ENCODE data around the gene UBXN2A.

The UBXN2A gene

GRCh38 chr2:24046599-24046929, 106.3 kb downstream of the UBXN2A start:
- DNase-seq (ENCODE audit: low read depth in 1 of 2, low spot score in 1 of 2) = no peak
- in situ Hi-C loops (cut with HindIII; ENCODE audit: low pct_unique_long_range_greater_than_20kb, low sequenced_read_pairs) = no loop called here
- no peak for TF ChIP-seq JUND (IDR thresholded peaks at IDR 0.05; ENCODE audit: low read depth)

GRCh38 chr2:24046930-24047702, 106.9 kb downstream of the UBXN2A start, which contains the start of gene WDCP:
TSS of gene WDCP (minus strand) at chr2:24047391. CDS start at chr2:24039494, 7,897 bp downstream.
- DNase-seq (ENCODE audit: low read depth in 1 of 2, low spot score in 1 of 2) = peak; percentile 52 to 96
- TF ChIP-seq JUND (IDR thresholded peaks at IDR 0.05; ENCODE audit: low read depth) = no peak
- in situ Hi-C loops (cut with HindIII; ENCODE audit: low pct_unique_long_range_greater_than_20kb, low sequenced_read_pairs) = no loop called here

GRCh38 chr2:24047703-24048033, 107.4 kb downstream of the UBXN2A start:
- in situ Hi-C loops (cut with HindIII; ENCODE audit: low pct_unique_long_range_greater_than_20kb, low sequenced_read_pairs) = no loop called here
- TF ChIP-seq JUND (IDR thresholded peaks at IDR 0.05; ENCODE audit: low read depth) = no peak
- peak in 1 of 2 experiments; percentile 30 for DNase-seq (ENCODE audit: low read depth in 1 of 2, low spot score in 1 of 2)

GRCh38 chr2:24048769-24049484, 108.7 kb downstream of the UBXN2A start:
- TF ChIP-seq JUND (IDR thresholded peaks at IDR 0.05; ENCODE audit: low read depth) = no peak
- in situ Hi-C loops (cut with HindIII; ENCODE audit: low pct_unique_long_range_greater_than_20kb, low sequenced_read_pairs) = no loop called here
- no peak for DNase-seq (ENCODE audit: low read depth in 1 of 2, low spot score in 1 of 2)

- no peak for DNase-seq (ENCODE audit: low read depth in 1 of 2, low spot score in 1 of 2)
- in situ Hi-C loops (cut with HindIII; ENCODE audit: low pct_unique_long_range_greater_than_20kb, low sequenced_read_pairs) = no loop called here
- no peak for TF ChIP-seq JUND (IDR thresholded peaks at IDR 0.05; ENCODE audit: low read depth)
Measured at GRCh38 chr2:24049485-24050021, 109.3 kb downstream of the UBXN2A start, which contains the start of gene FKBP1B. TSS of gene FKBP1B (plus strand) at chr2:24049741. CDS start at chr2:24049850, 109 bp downstream.

GRCh38 chr2:24050041-24050979, 110.0 kb downstream of the UBXN2A start:
- in situ Hi-C loops (cut with HindIII; ENCODE audit: low pct_unique_long_range_greater_than_20kb, low sequenced_read_pairs) = no loop called here
- DNase-seq (ENCODE audit: low read depth in 1 of 2, low spot score in 1 of 2) = no peak

GRCh38 chr2:24051833-24052232, 111.6 kb downstream of the UBXN2A start:
- TF ChIP-seq JUND (IDR thresholded peaks at IDR 0.05; ENCODE audit: low read depth) = no peak
- in situ Hi-C loops (cut with HindIII; ENCODE audit: low pct_unique_long_range_greater_than_20kb, low sequenced_read_pairs) = no loop called here

More at GRCh38 chr2:24050041-24050979, 110.0 kb downstream of the UBXN2A start:
- TF ChIP-seq JUND (IDR thresholded peaks at IDR 0.05; ENCODE audit: low read depth) = no peak

GRCh38 chr2:24052951-24053350, 112.7 kb downstream of the UBXN2A start:
- peak in 1 of 2 experiments; percentile 45 for DNase-seq (ENCODE audit: low read depth in 1 of 2, low spot score in 1 of 2)
- TF ChIP-seq JUND (IDR thresholded peaks at IDR 0.05; ENCODE audit: low read depth) = no peak
- in situ Hi-C loops (cut with HindIII; ENCODE audit: low pct_unique_long_range_greater_than_20kb, low sequenced_read_pairs) = no loop called here

More at GRCh38 chr2:24051833-24052232, 111.6 kb downstream of the UBXN2A start:
- no peak for DNase-seq (ENCODE audit: low read depth in 1 of 2, low spot score in 1 of 2)

Data from T47D (cell line).